ENCODE data around the gene CCNC. TPM values are rescaled to one million over a fixed set of nuclear protein-coding genes. Genes with fewer than 3 reads are reported as not detected.

CCNC gene
- total and polyA plus RNA-seq, 2 of the 13 experiments (the other 11 are each of a cell fraction or from before 2014, with no cell fraction given), result 69.6 to 141 TPM

- no peak for TF ChIP-seq LCORL (IDR thresholded peaks at IDR 0.05)
- peak; percentile 49; the same call in 1 of the 2 replicates for TF ChIP-seq LCORL (CRISPR knock-in tag; IDR thresholded peaks at IDR 0.05)
- peak; percentile 64 for TF ChIP-seq ZNF501 (CRISPR knock-in tag; IDR thresholded peaks at IDR 0.05)
- no peak for TF ChIP-seq ZBTB49 (CRISPR knock-in tag; IDR thresholded peaks at IDR 0.05; ENCODE audit: borderline replicate concordance)
- 0 out of 2 replicates have a peak, but pooled peaks have one; percentile 15 for TF ChIP-seq THAP11 (CRISPR knock-in tag; IDR thresholded peaks at IDR 0.05)
- peak; percentile 57; the same call in 1 of the 2 replicates for TF ChIP-seq KDM5B (CRISPR knock-in tag; IDR thresholded peaks at IDR 0.05; ENCODE audit: borderline replicate concordance)
- TF ChIP-seq ZNF318 (CRISPR knock-in tag; IDR thresholded peaks at IDR 0.05), result no peak
- TF ChIP-seq MYC (CRISPR knock-in tag; IDR thresholded peaks at IDR 0.05; ENCODE audit: borderline replicate concordance), result peak; percentile 15; the same call in 1 of the 2 replicates
- peak; percentile 93 for TF ChIP-seq ZNF205 (CRISPR knock-in tag; IDR thresholded peaks at IDR 0.05)
- TF ChIP-seq SIN3A (IDR thresholded peaks at IDR 0.05; ENCODE audit: borderline replicate concordance, low read depth, low read length), result no peak
- TF ChIP-seq ZNF770 (CRISPR knock-in tag; IDR thresholded peaks at IDR 0.05), result no peak
- TF ChIP-seq AFF4 (CRISPR knock-in tag; IDR thresholded peaks at IDR 0.05), result no peak
Measured at GRCh38 chr6:99588618-99589289, 20.3 kb upstream of the CCNC start (continued).
